Measurements from ENCODE around the gene TRIM34.
"Not testable (repeated sequence)": the region's sequence is repeated elsewhere in the genome, so short reads cannot be mapped to it uniquely, and the experiment has no call there.

The TRIM34 gene

GRCh38 chr11:5688482-5688881 is 63.7 kb downstream of the TRIM34 start:
- no peak for DNase-seq

GRCh38 chr11:5689551-5689983 is 64.8 kb downstream of the TRIM34 start, which contains the start of gene TRIM22:
Gene TRIM22, plus strand, starts transcription at chr11:5689790. Its CDS starts 6,443 bp downstream, at chr11:5696233.
- DNase-seq: no peak

- DNase-seq: no peak
Observed at GRCh38 chr11:5690216-5690615, 65.4 kb downstream of the TRIM34 start.

GRCh38 chr11:5690736-5691135 is 65.9 kb downstream of the TRIM34 start:
- DNase-seq: no peak

GRCh38 chr11:5691238-5691963 is 66.6 kb downstream of the TRIM34 start:
- DNase-seq: not testable (repeated sequence)

- no peak for DNase-seq
Observed at GRCh38 chr11:5691964-5692361, 67.2 kb downstream of the TRIM34 start.

Measured in NCI-H1417 (cell line).